HepG2 (cell line): Measurements from ENCODE around the gene PPP4R3A. TPM values are rescaled to one million over a fixed set of nuclear protein-coding genes. Genes with fewer than 3 reads are reported as not detected.

ENCODE experiments used
- ATF3 ChIP-seq: sonication (generic); formaldehyde crosslinking; IDR thresholded peaks from 2 replicates; pipeline ENCODE4 v1.4.0; 2020; ENCODE audit warnings: missing genetic modification reagents
- BRD4 ChIP-seq: sonication (generic); formaldehyde crosslinking; IDR thresholded peaks from 2 replicates; pipeline ENCODE4 v1.4.0; 2020; ENCODE audit warnings: missing genetic modification reagents
- CAMTA2 ChIP-seq: sonication (generic); formaldehyde crosslinking; IDR thresholded peaks from 2 replicates; pipeline ENCODE4 v1.4.0; 2020; ENCODE audit warnings: mild to moderate bottlenecking, missing genetic modification reagents, borderline replicate concordance
- DRAP1 ChIP-seq: IDR thresholded peaks from 2 replicates; pipeline ENCODE4 v1.6.1; 2016; ENCODE audit warnings: missing genetic modification reagents, missing compliant biosample characterization
- ETS1 ChIP-seq: sonication (generic); formaldehyde crosslinking; IDR thresholded peaks from 2 replicates; pipeline ENCODE4 v1.4.0; 2020; ENCODE audit warnings: missing genetic modification reagents
- GABPB1 ChIP-seq: IDR thresholded peaks from 2 replicates; pipeline ENCODE4 v1.6.1; 2016; ENCODE audit warnings: mild to moderate bottlenecking, missing genetic modification reagents, moderate library complexity, missing compliant biosample characterization
- KAT7 ChIP-seq: IDR thresholded peaks from 2 replicates; pipeline ENCODE4 v1.6.1; 2018; ENCODE audit warnings: borderline replicate concordance, missing compliant biosample characterization
- MEIS2 ChIP-seq: sonication (generic); formaldehyde crosslinking; IDR thresholded peaks from 2 replicates; pipeline ENCODE4 v1.9.0; 2021; ENCODE audit warnings: mild to moderate bottlenecking, missing genetic modification reagents
- MYPOP ChIP-seq: sonication (generic); formaldehyde crosslinking; IDR thresholded peaks from 2 replicates; pipeline ENCODE4 v1.8.1; 2023; ENCODE audit warnings: mild to moderate bottlenecking, moderate library complexity, missing genetic modification reagents
- RBAK ChIP-seq: sonication (generic); formaldehyde crosslinking; IDR thresholded peaks from 2 replicates; pipeline ENCODE4 v1.5.1; 2020; ENCODE audit warnings: mild to moderate bottlenecking, missing genetic modification reagents
- USF2 ChIP-seq, 2 experiments: sonication (generic) in 1 of 2; formaldehyde crosslinking in 1 of 2; IDR thresholded peaks; 2 replicates each; pipeline versions ENCODE4 v1.5.1 to v1.6.1; 2011 to 2020; ENCODE audit warnings: borderline replicate concordance in 1 of 2, low read depth in 1 of 2, low read length in 1 of 2, mild to moderate bottlenecking in 1 of 2, missing genetic modification reagents in 1 of 2, moderate library complexity in 1 of 2
- ZBTB2 ChIP-seq: sonication (generic); formaldehyde crosslinking; IDR thresholded peaks from 2 replicates; pipeline ENCODE4 v1.8.0; 2022; ENCODE audit warnings: low read depth, missing genetic modification reagents
- ZBTB8A ChIP-seq: sonication (generic); formaldehyde crosslinking; IDR thresholded peaks from 2 replicates; pipeline ENCODE4 v1.4.0; 2020; ENCODE audit warnings: mild to moderate bottlenecking, low read depth, missing genetic modification reagents, borderline replicate concordance
- ZFP36 ChIP-seq: fragments of 150-350 bp; IDR thresholded peaks from 2 replicates; pipeline ENCODE4 v1.6.1; 2018; ENCODE audit warnings: borderline replicate concordance, low read length, low read depth; ENCODE audit not compliant: partially characterized antibody
- ZNF562 ChIP-seq: sonication (generic); formaldehyde crosslinking; IDR thresholded peaks from 2 replicates; pipeline ENCODE4 v1.8.0; 2022; ENCODE audit warnings: missing genetic modification reagents, borderline replicate concordance
- ZNF781 ChIP-seq: sonication (generic); formaldehyde crosslinking; IDR thresholded peaks from 2 replicates; pipeline ENCODE4 v1.5.1; 2020; ENCODE audit warnings: borderline replicate concordance, mild to moderate bottlenecking, missing genetic modification reagents; ENCODE audit errors: not compliant biosample characterization
- ZNF841 ChIP-seq: sonication (generic); formaldehyde crosslinking; IDR thresholded peaks from 2 replicates; pipeline ENCODE4 v1.8.1; 2023; ENCODE audit warnings: missing genetic modification reagents, borderline replicate concordance
- ZNF883 ChIP-seq: sonication (generic); formaldehyde crosslinking; IDR thresholded peaks from 2 replicates; pipeline ENCODE4 v1.5.1; 2020; ENCODE audit warnings: mild to moderate bottlenecking, missing genetic modification reagents; ENCODE audit errors: not compliant biosample characterization
- polyA plus RNA-seq, 8 experiments: library from polyadenylated mRNA; depleted of rRNA in 3 of 8; stranded (reverse) in 7 of 8; unstranded in 1 of 8; fragments of >200 nt; fragmentation: Illumina TruSeq in 4 of 8; extraction: Trizol in 4 of 8; gene quantifications; 2 replicates each; pipeline versions ENCODE4 v1.2.1 to v1.2.3, GENCODE V29; 2011 to 2016; ENCODE audit warnings: low read depth in 4 of 8, missing spikeins in 1 of 8, mixed read lengths in 1 of 8; ENCODE audit not compliant: insufficient read depth in 1 of 8
- total RNA-seq, 5 experiments: library from RNA; depleted of rRNA; stranded (reverse); fragments of >200 nt; fragmentation: Illumina TruSeq; extraction: Trizol; gene quantifications; 2 replicates each; pipeline ENCODE4 v1.2.3, GENCODE V29; 2016; ENCODE audit warnings: low read depth in 1 of 5

Gene PPP4R3A
- total and polyA plus RNA-seq, 2 of the 13 experiments (the other 11 are each of a cell fraction or from before 2014, with no cell fraction given) = 22.5 to 57.4 TPM

- TF ChIP-seq ZNF781 (CRISPR knock-in tag) (no peak), ATF3 (CRISPR knock-in tag) (no peak), ZNF841 (CRISPR knock-in tag) (no peak; the same call in 1 of the 2 replicates), MEIS2 (0 out of 2 replicates have a peak, but pooled peaks have one; percentile 6), KAT7 (CRISPR knock-in tag) (0 out of 2 replicates have a peak, but pooled peaks have one; percentile 5), USF2 (IDR thresholded peaks at IDR 0.05; ENCODE audit: low read depth, low read length) (no peak), USF2 (CRISPR knock-in tag; IDR thresholded peaks at IDR 0.05; ENCODE audit: borderline replicate concordance) (no peak), MYPOP (no peak), ETS1 (CRISPR knock-in tag) (no peak; the same call in 1 of the 2 replicates), ZBTB8A (CRISPR knock-in tag) (no peak), GABPB1 (CRISPR knock-in tag) (peak; percentile 15; the same call in 1 of the 2 replicates), CAMTA2 (CRISPR knock-in tag) (no peak), ZBTB2 (CRISPR knock-in tag) (no peak; the same call in 1 of the 2 replicates), ZNF562 (CRISPR knock-in tag) (no peak), ZFP36 (no peak), ZNF883 (no peak), RBAK (CRISPR knock-in tag) (no peak), DRAP1 (CRISPR knock-in tag) (no peak), BRD4 (CRISPR knock-in tag) (no peak)
These were observed 92.8 kb downstream of the PPP4R3A start, which contains the start of gene CCDC88C (continued) for GRCh38 chr14:91417120-91417982.
